ENCODE results near the gene ETV2.

DNA sequence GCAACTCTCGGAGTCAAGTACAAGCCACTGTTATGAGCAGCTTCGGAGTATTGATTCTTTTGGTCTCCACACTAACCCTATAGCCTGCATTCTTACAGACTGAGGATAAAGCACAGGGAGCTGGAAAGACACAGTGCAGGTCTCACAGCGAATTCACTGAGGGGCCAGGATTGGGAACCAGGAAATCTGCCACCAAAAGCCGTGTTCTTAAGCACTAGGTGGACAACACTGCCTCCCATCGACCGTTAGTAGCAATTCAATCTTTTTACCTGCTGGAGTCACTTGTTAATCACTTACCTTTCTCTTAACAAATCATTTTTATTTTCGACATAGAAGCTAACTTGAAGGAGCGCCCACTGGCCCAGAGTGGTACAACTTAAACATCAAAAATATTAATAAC lies 49.3 kb upstream of the ETV2 start:
- TF ChIP-seq POLR2A (IDR thresholded peaks at IDR 0.05) (no peak), POLR2AphosphoS5 (IDR thresholded peaks at IDR 0.05) (no peak)
- TF ChIP-seq, protein P1, sequence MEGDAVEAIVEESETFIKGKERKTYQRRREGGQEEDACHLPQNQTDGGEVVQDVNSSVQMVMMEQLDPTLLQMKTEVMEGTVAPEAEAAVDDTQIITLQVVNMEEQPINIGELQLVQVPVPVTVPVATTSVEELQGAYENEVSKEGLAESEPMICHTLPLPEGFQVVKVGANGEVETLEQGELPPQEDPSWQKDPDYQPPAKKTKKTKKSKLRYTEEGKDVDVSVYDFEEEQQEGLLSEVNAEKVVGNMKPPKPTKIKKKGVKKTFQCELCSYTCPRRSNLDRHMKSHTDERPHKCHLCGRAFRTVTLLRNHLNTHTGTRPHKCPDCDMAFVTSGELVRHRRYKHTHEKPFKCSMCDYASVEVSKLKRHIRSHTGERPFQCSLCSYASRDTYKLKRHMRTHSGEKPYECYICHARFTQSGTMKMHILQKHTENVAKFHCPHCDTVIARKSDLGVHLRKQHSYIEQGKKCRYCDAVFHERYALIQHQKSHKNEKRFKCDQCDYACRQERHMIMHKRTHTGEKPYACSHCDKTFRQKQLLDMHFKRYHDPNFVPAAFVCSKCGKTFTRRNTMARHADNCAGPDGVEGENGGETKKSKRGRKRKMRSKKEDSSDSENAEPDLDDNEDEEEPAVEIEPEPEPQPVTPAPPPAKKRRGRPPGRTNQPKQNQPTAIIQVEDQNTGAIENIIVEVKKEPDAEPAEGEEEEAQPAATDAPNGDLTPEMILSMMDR (IDR thresholded peaks at IDR 0.05), result peak in 4 of 7 experiments; percentile 9 to 33 (median 24)
